HepG2 (cell line): Measurements from ENCODE around the gene KDM5A. TPM values are rescaled to one million over a fixed set of nuclear protein-coding genes. Genes with fewer than 3 reads are reported as not detected.

Experiments
- FOXP1 ChIP-seq, 2 experiments: fragments of 450-650 bp in 1 of 2; IDR thresholded peaks; 2 replicates each; pipeline ENCODE4 v1.6.1; 2017 to 2018; ENCODE audit warnings: antibody characterized with exemption in 1 of 2
- MAZ ChIP-seq, 2 experiments: sonication (generic) in 1 of 2; formaldehyde crosslinking in 1 of 2; IDR thresholded peaks; 2 replicates each; pipeline versions ENCODE4 v1.5.0 to v1.6.1; 2012 to 2020; ENCODE audit warnings: low read depth in 2 of 2, mild to moderate bottlenecking in 2 of 2, borderline replicate concordance in 1 of 2, improper control_type of control experiment in 1 of 2, low read length in 1 of 2, missing genetic modification reagents in 1 of 2, moderate library complexity in 1 of 2
- SP5 ChIP-seq: IDR thresholded peaks from 2 replicates; pipeline ENCODE4 v1.6.1; 2016; ENCODE audit warnings: low read depth, borderline replicate concordance
- SRSF1 ChIP-seq: fragments of 200-400 bp; formaldehyde crosslinking; optimal IDR thresholded peaks from 2 replicates; pipeline ENCODE3; 2017; ENCODE audit warnings: mild to moderate bottlenecking, low read depth, low read length, moderate library complexity
- ZMYM2 ChIP-seq: sonication (generic); formaldehyde crosslinking; IDR thresholded peaks from 2 replicates; pipeline ENCODE4 v1.8.0; 2022; ENCODE audit warnings: mild to moderate bottlenecking, missing genetic modification reagents
- ZNF546 ChIP-seq: sonication (generic); formaldehyde crosslinking; conservative IDR thresholded peaks from 2 replicates; pipeline ENCODE4 v1.8.1; 2023; ENCODE audit warnings: mild to moderate bottlenecking, missing genetic modification reagents
- polyA plus RNA-seq, 8 experiments: library from polyadenylated mRNA; depleted of rRNA in 3 of 8; stranded (reverse) in 7 of 8; unstranded in 1 of 8; fragments of >200 nt; fragmentation: Illumina TruSeq in 4 of 8; extraction: Trizol in 4 of 8; gene quantifications; 2 replicates each; pipeline versions ENCODE4 v1.2.1 to v1.2.3, GENCODE V29; 2011 to 2016; ENCODE audit warnings: low read depth in 4 of 8, missing spikeins in 1 of 8, mixed read lengths in 1 of 8; ENCODE audit not compliant: insufficient read depth in 1 of 8
- total RNA-seq, 5 experiments: library from RNA; depleted of rRNA; stranded (reverse); fragments of >200 nt; fragmentation: Illumina TruSeq; extraction: Trizol; gene quantifications; 2 replicates each; pipeline ENCODE4 v1.2.3, GENCODE V29; 2016; ENCODE audit warnings: low read depth in 1 of 5
- TF ChIP-seq, protein P1 (sequence below): IDR thresholded peaks from 2 replicates; pipeline ENCODE4 v1.4.0; 2020; ENCODE audit warnings: mild to moderate bottlenecking, missing genetic modification reagents
- TF ChIP-seq, protein P2 (sequence below): sonication (generic); formaldehyde crosslinking; IDR thresholded peaks from 2 replicates; pipeline ENCODE4 v1.4.0; 2020; ENCODE audit warnings: missing genetic modification reagents, mild to moderate bottlenecking, borderline replicate concordance
- TF ChIP-seq, protein P3 (sequence below): sonication (generic); IDR thresholded peaks from 2 replicates; pipeline ENCODE4 v1.6.1; 2016; ENCODE audit warnings: low read depth, borderline replicate concordance
- TF ChIP-seq, protein P4 (sequence below): sonication (generic); formaldehyde crosslinking; IDR thresholded peaks from 2 replicates; pipeline ENCODE4 v1.5.0; 2020; ENCODE audit warnings: mild to moderate bottlenecking, missing genetic modification reagents
- TF ChIP-seq, protein P5 (sequence below): sonication (generic); formaldehyde crosslinking; IDR thresholded peaks from 2 replicates; pipeline ENCODE4 v1.8.1; 2022; ENCODE audit warnings: low read depth, mild to moderate bottlenecking, missing genetic modification reagents

Gene KDM5A
- total and polyA plus RNA-seq, 2 of the 13 experiments (the other 11 are each of a cell fraction or from before 2014, with no cell fraction given): 12.0 to 29.2 TPM

DNA sequence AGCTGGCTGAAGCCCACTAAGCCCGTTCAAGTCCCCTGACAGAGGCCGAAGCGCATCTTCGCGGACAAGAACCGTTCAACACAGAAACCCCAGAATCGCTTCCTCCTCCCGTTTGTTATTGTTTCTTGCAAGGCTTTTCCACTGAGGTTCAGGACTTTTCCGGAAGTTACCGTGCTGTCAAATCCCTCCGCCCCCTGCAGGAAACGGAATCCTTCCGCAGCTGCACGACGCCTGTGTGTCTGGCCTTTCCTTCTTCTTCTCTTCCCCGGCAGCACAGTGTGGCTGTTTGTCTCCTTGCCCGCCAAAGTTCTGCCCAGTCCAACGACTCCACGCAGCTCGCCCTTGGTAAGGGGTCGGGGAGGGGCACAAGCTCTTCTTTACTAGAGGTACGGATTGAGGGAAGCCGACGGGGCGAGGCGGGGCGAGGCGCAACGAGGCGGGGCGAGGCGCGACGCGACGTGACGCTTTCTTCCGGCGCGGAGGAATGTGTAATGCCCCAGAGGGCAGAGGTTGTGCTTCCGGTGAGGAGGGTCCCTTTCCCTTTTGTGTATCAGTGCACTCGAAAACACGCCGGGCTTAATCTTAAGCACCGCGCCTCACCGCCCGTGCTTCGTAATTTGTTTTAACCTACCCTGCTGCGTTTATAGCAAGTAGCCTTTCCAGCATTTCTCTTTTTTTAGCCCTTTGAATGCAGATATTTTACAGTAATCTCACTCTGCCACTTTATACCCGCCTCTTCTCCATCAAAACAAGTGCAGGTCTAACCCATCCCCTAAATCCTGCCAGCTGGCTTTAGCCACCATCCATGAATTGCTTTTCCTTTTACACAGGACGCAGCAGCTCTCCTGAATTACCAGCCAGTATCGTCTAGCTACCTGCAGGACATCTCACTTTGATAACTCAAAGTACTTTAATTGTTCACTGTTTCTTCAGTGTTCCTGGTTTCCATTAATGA lies at the start of gene KDM5A (continued):
- TF ChIP-seq, protein P1, sequence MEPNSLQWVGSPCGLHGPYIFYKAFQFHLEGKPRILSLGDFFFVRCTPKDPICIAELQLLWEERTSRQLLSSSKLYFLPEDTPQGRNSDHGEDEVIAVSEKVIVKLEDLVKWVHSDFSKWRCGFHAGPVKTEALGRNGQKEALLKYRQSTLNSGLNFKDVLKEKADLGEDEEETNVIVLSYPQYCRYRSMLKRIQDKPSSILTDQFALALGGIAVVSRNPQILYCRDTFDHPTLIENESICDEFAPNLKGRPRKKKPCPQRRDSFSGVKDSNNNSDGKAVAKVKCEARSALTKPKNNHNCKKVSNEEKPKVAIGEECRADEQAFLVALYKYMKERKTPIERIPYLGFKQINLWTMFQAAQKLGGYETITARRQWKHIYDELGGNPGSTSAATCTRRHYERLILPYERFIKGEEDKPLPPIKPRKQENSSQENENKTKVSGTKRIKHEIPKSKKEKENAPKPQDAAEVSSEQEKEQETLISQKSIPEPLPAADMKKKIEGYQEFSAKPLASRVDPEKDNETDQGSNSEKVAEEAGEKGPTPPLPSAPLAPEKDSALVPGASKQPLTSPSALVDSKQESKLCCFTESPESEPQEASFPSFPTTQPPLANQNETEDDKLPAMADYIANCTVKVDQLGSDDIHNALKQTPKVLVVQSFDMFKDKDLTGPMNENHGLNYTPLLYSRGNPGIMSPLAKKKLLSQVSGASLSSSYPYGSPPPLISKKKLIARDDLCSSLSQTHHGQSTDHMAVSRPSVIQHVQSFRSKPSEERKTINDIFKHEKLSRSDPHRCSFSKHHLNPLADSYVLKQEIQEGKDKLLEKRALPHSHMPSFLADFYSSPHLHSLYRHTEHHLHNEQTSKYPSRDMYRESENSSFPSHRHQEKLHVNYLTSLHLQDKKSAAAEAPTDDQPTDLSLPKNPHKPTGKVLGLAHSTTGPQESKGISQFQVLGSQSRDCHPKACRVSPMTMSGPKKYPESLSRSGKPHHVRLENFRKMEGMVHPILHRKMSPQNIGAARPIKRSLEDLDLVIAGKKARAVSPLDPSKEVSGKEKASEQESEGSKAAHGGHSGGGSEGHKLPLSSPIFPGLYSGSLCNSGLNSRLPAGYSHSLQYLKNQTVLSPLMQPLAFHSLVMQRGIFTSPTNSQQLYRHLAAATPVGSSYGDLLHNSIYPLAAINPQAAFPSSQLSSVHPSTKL (CRISPR knock-in tag): peak; percentile 27; the same call in 1 of the 2 replicates
- TF ChIP-seq, protein P2, sequence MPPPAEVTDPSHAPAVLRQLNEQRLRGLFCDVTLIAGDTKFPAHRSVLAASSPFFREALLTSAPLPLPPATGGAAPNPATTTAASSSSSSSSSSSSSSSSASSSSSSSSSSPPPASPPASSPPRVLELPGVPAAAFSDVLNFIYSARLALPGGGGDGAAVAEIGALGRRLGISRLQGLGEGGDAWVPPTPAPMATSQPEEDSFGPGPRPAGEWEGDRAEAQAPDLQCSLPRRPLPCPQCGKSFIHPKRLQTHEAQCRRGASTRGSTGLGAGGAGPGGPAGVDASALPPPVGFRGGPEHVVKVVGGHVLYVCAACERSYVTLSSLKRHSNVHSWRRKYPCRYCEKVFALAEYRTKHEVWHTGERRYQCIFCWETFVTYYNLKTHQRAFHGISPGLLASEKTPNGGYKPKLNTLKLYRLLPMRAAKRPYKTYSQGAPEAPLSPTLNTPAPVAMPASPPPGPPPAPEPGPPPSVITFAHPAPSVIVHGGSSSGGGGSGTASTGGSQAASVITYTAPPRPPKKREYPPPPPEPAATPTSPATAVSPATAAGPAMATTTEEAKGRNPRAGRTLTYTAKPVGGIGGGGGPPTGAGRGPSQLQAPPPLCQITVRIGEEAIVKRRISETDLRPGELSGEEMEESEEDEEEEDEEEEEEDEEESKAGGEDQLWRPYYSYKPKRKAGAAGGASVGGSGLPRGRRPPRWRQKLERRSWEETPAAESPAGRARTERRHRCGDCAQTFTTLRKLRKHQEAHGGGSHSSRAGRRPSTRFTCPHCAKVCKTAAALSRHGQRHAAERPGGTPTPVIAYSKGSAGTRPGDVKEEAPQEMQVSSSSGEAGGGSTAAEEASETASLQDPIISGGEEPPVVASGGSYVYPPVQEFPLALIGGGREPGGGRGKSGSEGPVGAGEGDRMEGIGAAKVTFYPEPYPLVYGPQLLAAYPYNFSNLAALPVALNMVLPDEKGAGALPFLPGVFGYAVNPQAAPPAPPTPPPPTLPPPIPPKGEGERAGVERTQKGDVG (CRISPR knock-in tag): no peak
- TF ChIP-seq, protein P3, sequence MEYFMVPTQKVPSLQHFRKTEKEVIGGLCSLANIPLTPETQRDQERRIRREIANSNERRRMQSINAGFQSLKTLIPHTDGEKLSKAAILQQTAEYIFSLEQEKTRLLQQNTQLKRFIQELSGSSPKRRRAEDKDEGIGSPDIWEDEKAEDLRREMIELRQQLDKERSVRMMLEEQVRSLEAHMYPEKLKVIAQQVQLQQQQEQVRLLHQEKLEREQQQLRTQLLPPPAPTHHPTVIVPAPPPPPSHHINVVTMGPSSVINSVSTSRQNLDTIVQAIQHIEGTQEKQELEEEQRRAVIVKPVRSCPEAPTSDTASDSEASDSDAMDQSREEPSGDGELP: no peak
- TF ChIP-seq FOXP1 (IDR thresholded peaks at IDR 0.05) (no peak), FOXP1 (CRISPR knock-in tag; IDR thresholded peaks at IDR 0.05) (0 out of 2 replicates have a peak, but pooled peaks have one; percentile 5), ZNF546 (no peak), SP5 (CRISPR knock-in tag) (no peak; the same call in none of the 2 replicates), MAZ (IDR thresholded peaks at IDR 0.05; ENCODE audit: borderline replicate concordance, low read depth, low read length) (peak; percentile 74; the same call in 1 of the 2 replicates), MAZ (CRISPR knock-in tag; IDR thresholded peaks at IDR 0.05; ENCODE audit: low read depth) (peak; percentile 84; the same call in 1 of the 2 replicates), SRSF1 (no peak), ZMYM2 (CRISPR knock-in tag) (no peak)
- TF ChIP-seq, protein P4, sequence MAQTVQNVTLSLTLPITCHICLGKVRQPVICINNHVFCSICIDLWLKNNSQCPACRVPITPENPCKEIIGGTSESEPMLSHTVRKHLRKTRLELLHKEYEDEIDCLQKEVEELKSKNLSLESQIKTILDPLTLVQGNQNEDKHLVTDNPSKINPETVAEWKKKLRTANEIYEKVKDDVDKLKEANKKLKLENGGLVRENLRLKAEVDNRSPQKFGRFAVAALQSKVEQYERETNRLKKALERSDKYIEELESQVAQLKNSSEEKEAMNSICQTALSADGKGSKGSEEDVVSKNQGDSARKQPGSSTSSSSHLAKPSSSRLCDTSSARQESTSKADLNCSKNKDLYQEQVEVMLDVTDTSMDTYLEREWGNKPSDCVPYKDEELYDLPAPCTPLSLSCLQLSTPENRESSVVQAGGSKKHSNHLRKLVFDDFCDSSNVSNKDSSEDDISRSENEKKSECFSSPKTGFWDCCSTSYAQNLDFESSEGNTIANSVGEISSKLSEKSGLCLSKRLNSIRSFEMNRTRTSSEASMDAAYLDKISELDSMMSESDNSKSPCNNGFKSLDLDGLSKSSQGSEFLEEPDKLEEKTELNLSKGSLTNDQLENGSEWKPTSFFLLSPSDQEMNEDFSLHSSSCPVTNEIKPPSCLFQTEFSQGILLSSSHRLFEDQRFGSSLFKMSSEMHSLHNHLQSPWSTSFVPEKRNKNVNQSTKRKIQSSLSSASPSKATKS (CRISPR knock-in tag): no peak
- TF ChIP-seq, protein P5, sequence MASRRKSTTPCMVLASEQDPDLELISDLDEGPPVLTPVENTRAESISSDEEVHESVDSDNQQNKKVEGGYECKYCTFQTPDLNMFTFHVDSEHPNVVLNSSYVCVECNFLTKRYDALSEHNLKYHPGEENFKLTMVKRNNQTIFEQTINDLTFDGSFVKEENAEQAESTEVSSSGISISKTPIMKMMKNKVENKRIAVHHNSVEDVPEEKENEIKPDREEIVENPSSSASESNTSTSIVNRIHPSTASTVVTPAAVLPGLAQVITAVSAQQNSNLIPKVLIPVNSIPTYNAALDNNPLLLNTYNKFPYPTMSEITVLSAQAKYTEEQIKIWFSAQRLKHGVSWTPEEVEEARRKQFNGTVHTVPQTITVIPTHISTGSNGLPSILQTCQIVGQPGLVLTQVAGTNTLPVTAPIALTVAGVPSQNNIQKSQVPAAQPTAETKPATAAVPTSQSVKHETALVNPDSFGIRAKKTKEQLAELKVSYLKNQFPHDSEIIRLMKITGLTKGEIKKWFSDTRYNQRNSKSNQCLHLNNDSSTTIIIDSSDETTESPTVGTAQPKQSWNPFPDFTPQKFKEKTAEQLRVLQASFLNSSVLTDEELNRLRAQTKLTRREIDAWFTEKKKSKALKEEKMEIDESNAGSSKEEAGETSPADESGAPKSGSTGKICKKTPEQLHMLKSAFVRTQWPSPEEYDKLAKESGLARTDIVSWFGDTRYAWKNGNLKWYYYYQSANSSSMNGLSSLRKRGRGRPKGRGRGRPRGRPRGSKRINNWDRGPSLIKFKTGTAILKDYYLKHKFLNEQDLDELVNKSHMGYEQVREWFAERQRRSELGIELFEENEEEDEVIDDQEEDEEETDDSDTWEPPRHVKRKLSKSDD (CRISPR knock-in tag): no peak; the same call in 1 of the 2 replicates
